Measurements from ENCODE around the gene NUDT16.

- TF ChIP-seq EZH2 (IDR thresholded peaks at IDR 0.05; ENCODE audit: insufficient read depth, poor library complexity, severe bottlenecking) (no peak), EZH2phosphoT487 (IDR thresholded peaks at IDR 0.05; ENCODE audit: insufficient read depth, low read depth) (no peak)
These were observed 45.7 kb downstream of the NUDT16 start for GRCh38 chr3:131427226-131427625.
